HUES64 (cell line): ENCODE data around the gene NPAS1.

Experiments
- H3K27ac ChIP-seq: 2 replicates; pipeline ENCODE4 v1.7.0; 2013; ENCODE audit warnings: low read depth, low read length, inconsistent platforms
- H3K27me3 ChIP-seq: 2 replicates; pipeline ENCODE4 v1.6.1; 2013; ENCODE audit warnings: mild to moderate bottlenecking, low read length; ENCODE audit not compliant: insufficient read depth
- H3K36me3 ChIP-seq: 2 replicates; pipeline ENCODE4 v1.6.1; 2013; ENCODE audit warnings: mild to moderate bottlenecking, low read length; ENCODE audit not compliant: insufficient read depth
- H3K4me1 ChIP-seq: 2 replicates; pipeline ENCODE4 v1.6.1; 2013; ENCODE audit warnings: mild to moderate bottlenecking, low read length, moderate library complexity; ENCODE audit not compliant: insufficient read depth
- H3K4me3 ChIP-seq: 2 replicates; pipeline ENCODE4 v1.5.1; 2013; ENCODE audit warnings: mild to moderate bottlenecking, low read length, moderate library complexity
- H3K9ac ChIP-seq: 2 replicates; pipeline ENCODE4 v1.6.1; 2013; ENCODE audit warnings: mild to moderate bottlenecking, low read depth, low read length
- H3K9me3 ChIP-seq: 2 replicates; pipeline ENCODE4 v1.6.1; 2013; ENCODE audit warnings: low read depth, low read length; ENCODE audit not compliant: insufficient read depth
- WGBS: fragments of 150-250, 120-280 bp; methylation state at CpG from one replicate; pipeline ENCODE4 v1.1.7; 2013; ENCODE audit warnings: missing lambda C conversion rate; 5-methylcytosine and 5-hydroxymethylcytosine counted together

Gene NPAS1

GRCh38 chr19:47021536-47022139 is 2.0 kb downstream of the NPAS1 start:
- Histone ChIP-seq H3K4me1 (peaks cover 7% of the 10 kb centered on the region; the same call in 1 of the 2 replicates), H3K27ac (no peak overlapping the region), H3K36me3 (no peaks in the 10 kb centered on the region), H3K27me3 (peaks cover 64% of the 10 kb centered on the region), H3K9me3 (no peaks in the 10 kb centered on the region), H3K4me3 (peak overlapping the region; percentile 55), H3K9ac (no peak overlapping the region)
- 4% methylated on average over 50 of the region's 50 CpGs for WGBS

- 36% methylated on average over 14 of the region's 14 CpGs for WGBS
- H3K9ac ChIP-seq: no peak overlapping the region
- H3K4me1 ChIP-seq: peaks cover 7% of the 10 kb centered on the region; the same call in 1 of the 2 replicates
- H3K27ac ChIP-seq: no peak overlapping the region
- H3K9me3 ChIP-seq: no peaks in the 10 kb centered on the region
- H3K27me3 ChIP-seq: peaks cover 68% of the 10 kb centered on the region
- no peaks in the 10 kb centered on the region for H3K36me3 ChIP-seq
- no peak overlapping the region for H3K4me3 ChIP-seq
Observed at GRCh38 chr19:47022140-47022536, 2.5 kb downstream of the NPAS1 start.

- Histone ChIP-seq H3K4me1 (peaks cover 7% of the 10 kb centered on the region; the same call in 1 of the 2 replicates), H3K9ac (no peak overlapping the region), H3K27ac (no peak overlapping the region), H3K27me3 (peaks cover 71% of the 10 kb centered on the region), H3K9me3 (no peaks in the 10 kb centered on the region), H3K4me3 (peak overlapping the region; percentile 39), H3K36me3 (no peaks in the 10 kb centered on the region)
- WGBS: 5% methylated on average over 28 of the region's 33 CpGs
Observed at GRCh38 chr19:47022541-47023447, 3.2 kb downstream of the NPAS1 start.

- no peak overlapping the region for H3K9ac ChIP-seq
- 26% methylated on average over 7 of the region's 7 CpGs for WGBS
- H3K36me3 ChIP-seq: no peaks in the 10 kb centered on the region
- peaks cover 7% of the 10 kb centered on the region; the same call in 1 of the 2 replicates for H3K4me1 ChIP-seq
- peaks cover 75% of the 10 kb centered on the region for H3K27me3 ChIP-seq
- peak overlapping the region; percentile 39 for H3K4me3 ChIP-seq
- H3K9me3 ChIP-seq: no peaks in the 10 kb centered on the region
- no peak overlapping the region for H3K27ac ChIP-seq
Observed at GRCh38 chr19:47023448-47023794, 3.8 kb downstream of the NPAS1 start.

- no peak overlapping the region for H3K4me3 ChIP-seq
- no peaks in the 10 kb centered on the region for H3K9me3 ChIP-seq
- H3K27me3 ChIP-seq: peaks cover 66% of the 10 kb centered on the region
- peaks cover 7% of the 10 kb centered on the region; the same call in 1 of the 2 replicates for H3K4me1 ChIP-seq
- no peak overlapping the region for H3K9ac ChIP-seq
- 82% methylated on average over 5 of the region's 5 CpGs for WGBS
- no peak overlapping the region for H3K27ac ChIP-seq
- no peaks in the 10 kb centered on the region for H3K36me3 ChIP-seq
Observed at GRCh38 chr19:47024502-47024901, 4.9 kb downstream of the NPAS1 start.

- H3K27me3 ChIP-seq: peaks cover 52% of the 10 kb centered on the region
Observed at GRCh38 chr19:47026156-47026555, 6.5 kb downstream of the NPAS1 start.

GRCh38 chr19:47026889-47027288 is 7.3 kb downstream of the NPAS1 start:
- Histone ChIP-seq H3K4me3 (no peak overlapping the region), H3K9me3 (no peaks in the 10 kb centered on the region), H3K27ac (no peak overlapping the region), H3K27me3 (peaks cover 45% of the 10 kb centered on the region), H3K36me3 (no peaks in the 10 kb centered on the region), H3K9ac (no peak overlapping the region), H3K4me1 (peaks cover 9% of the 10 kb centered on the region; the same call in 1 of the 2 replicates)
- WGBS: 96% methylated on average over 8 of the region's 8 CpGs

More at GRCh38 chr19:47026156-47026555, 6.5 kb downstream of the NPAS1 start:
- WGBS: 85% methylated on average over 2 of the region's 2 CpGs
- H3K4me3 ChIP-seq: no peak overlapping the region
- no peak overlapping the region for H3K9ac ChIP-seq
- H3K4me1 ChIP-seq: peaks cover 7% of the 10 kb centered on the region; the same call in 1 of the 2 replicates
- no peaks in the 10 kb centered on the region for H3K9me3 ChIP-seq
- no peaks in the 10 kb centered on the region for H3K36me3 ChIP-seq
- no peak overlapping the region for H3K27ac ChIP-seq

GRCh38 chr19:47027586-47028088 is 8.0 kb downstream of the NPAS1 start:
- Histone ChIP-seq H3K4me1 (peaks cover 9% of the 10 kb centered on the region; the same call in 1 of the 2 replicates), H3K27me3 (peaks cover 37% of the 10 kb centered on the region), H3K36me3 (no peaks in the 10 kb centered on the region), H3K27ac (no peak overlapping the region), H3K4me3 (no peak overlapping the region), H3K9me3 (no peaks in the 10 kb centered on the region), H3K9ac (no peak overlapping the region)
- WGBS: 65% methylated on average over 12 of the region's 12 CpGs

- 0 out of 2 replicates have a peak, but pooled peaks cover 4% of the 10 kb centered on the region for H3K4me1 ChIP-seq
- no peak overlapping the region for H3K9ac ChIP-seq
- H3K36me3 ChIP-seq: no peaks in the 10 kb centered on the region
- H3K27ac ChIP-seq: no peak overlapping the region
- 26% methylated on average over 8 of the region's 14 CpGs for WGBS
- H3K9me3 ChIP-seq: no peaks in the 10 kb centered on the region
- no peak overlapping the region for H3K4me3 ChIP-seq
- H3K27me3 ChIP-seq: peaks cover 32% of the 10 kb centered on the region
Observed at GRCh38 chr19:47028195-47028601, 8.6 kb downstream of the NPAS1 start.

GRCh38 chr19:47032171-47032811 is 12.7 kb downstream of the NPAS1 start:
- Histone ChIP-seq H3K36me3 (no peaks in the 10 kb centered on the region), H3K9me3 (no peaks in the 10 kb centered on the region), H3K4me3 (no peak overlapping the region), H3K9ac (no peak overlapping the region), H3K27me3 (peaks cover 11% of the 10 kb centered on the region), H3K27ac (no peak overlapping the region), H3K4me1 (peaks cover 8% of the 10 kb centered on the region; the same call in 1 of the 2 replicates)
- 24% methylated on average over 17 of the region's 17 CpGs for WGBS
